ENCODE results near the gene SLC25A41. TPM values are rescaled to one million over a fixed set of nuclear protein-coding genes. Genes with fewer than 3 reads are reported as not detected.

SLC25A41 gene
- polyA plus RNA-seq, 1 donor from 2014 or later = 3.8 TPM

DNA sequence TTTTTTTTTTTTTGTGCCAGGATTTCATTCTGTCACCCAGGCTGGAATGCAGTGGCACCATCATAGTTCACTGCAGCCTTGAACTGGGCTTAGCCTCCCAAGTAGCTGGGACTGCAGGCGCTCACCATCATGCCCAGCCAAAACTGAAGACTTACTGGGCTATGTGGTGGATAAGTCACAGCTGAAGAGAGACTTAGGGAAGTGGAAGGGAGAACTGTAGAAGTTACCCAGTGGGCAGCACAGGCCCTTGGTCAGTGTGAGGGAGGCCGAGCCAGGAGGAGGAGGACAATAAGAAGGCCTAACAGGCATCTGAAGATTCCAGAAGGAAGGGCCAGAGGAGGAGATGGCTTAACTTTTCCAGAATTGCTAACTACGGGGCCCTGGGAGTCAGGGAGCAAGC lies 53.8 kb downstream of the SLC25A41 start:
- Histone ChIP-seq H3F3A (ENCODE audit: insufficient read depth, low read length, poor library complexity, severe bottlenecking) (no peaks in the 10 kb centered on the region), H3K4me3 (ENCODE audit: low read length) (no peak overlapping the region), H4K20me1 (ENCODE audit: insufficient read depth) (no peaks in the 10 kb centered on the region), H3K4me2 (ENCODE audit: low read length) (no peak overlapping the region), H3K79me2 (replicated peaks; ENCODE audit: insufficient read depth, low read length) (no peaks in the 10 kb centered on the region), H3K27me3 (ENCODE audit: insufficient read depth, low read depth, low read length) (no peaks in the 10 kb centered on the region), H2AFZ (ENCODE audit: low read depth, low read length) (no peak overlapping the region), H3K9me3 (ENCODE audit: low read length) (peaks cover 7% of the 10 kb centered on the region), H3K9me2 (ENCODE audit: insufficient read depth, low read length) (no peaks in the 10 kb centered on the region), H3K36me3 (ENCODE audit: insufficient read depth, low read length) (peaks cover 11% of the 10 kb centered on the region), H3K27ac (ENCODE audit: low read length) (no peak overlapping the region), H3K9ac (ENCODE audit: low read length) (no peak overlapping the region)
- TF ChIP-seq MXI1 (conservative IDR thresholded peaks at IDR 0.05; ENCODE audit: poor library complexity, severe bottlenecking) = no peak
- no peak for TF ChIP-seq EP300 (conservative IDR thresholded peaks at IDR 0.05; ENCODE audit: poor library complexity, severe bottlenecking)
- TF ChIP-seq, protein P1, sequence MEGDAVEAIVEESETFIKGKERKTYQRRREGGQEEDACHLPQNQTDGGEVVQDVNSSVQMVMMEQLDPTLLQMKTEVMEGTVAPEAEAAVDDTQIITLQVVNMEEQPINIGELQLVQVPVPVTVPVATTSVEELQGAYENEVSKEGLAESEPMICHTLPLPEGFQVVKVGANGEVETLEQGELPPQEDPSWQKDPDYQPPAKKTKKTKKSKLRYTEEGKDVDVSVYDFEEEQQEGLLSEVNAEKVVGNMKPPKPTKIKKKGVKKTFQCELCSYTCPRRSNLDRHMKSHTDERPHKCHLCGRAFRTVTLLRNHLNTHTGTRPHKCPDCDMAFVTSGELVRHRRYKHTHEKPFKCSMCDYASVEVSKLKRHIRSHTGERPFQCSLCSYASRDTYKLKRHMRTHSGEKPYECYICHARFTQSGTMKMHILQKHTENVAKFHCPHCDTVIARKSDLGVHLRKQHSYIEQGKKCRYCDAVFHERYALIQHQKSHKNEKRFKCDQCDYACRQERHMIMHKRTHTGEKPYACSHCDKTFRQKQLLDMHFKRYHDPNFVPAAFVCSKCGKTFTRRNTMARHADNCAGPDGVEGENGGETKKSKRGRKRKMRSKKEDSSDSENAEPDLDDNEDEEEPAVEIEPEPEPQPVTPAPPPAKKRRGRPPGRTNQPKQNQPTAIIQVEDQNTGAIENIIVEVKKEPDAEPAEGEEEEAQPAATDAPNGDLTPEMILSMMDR (IDR thresholded peaks at IDR 0.05; ENCODE audit: poor library complexity, severe bottlenecking) = no peak
- TF ChIP-seq REST (IDR thresholded peaks at IDR 0.05; ENCODE audit: borderline replicate concordance) = no peak
- TF ChIP-seq EZH2 (IDR thresholded peaks at IDR 0.05; ENCODE audit: borderline replicate concordance, insufficient read depth, low read length, poor library complexity, severe bottlenecking) = no peak
- TF ChIP-seq SMC3 (conservative IDR thresholded peaks at IDR 0.05; ENCODE audit: poor library complexity) = no peak
- no peak for TF ChIP-seq POLR2AphosphoS5 (IDR thresholded peaks at IDR 0.05)
- TF ChIP-seq RAD21 (conservative IDR thresholded peaks at IDR 0.05) = no peak
- TF ChIP-seq TAF1 (IDR thresholded peaks at IDR 0.05; ENCODE audit: low read depth) = no peak

GRCh38 chr19:6378486-6378885 lies 55.1 kb downstream of the SLC25A41 start:
- H3K9me2 ChIP-seq (ENCODE audit: insufficient read depth, low read length) = no peaks in the 10 kb centered on the region
- H3K9me3 ChIP-seq (ENCODE audit: low read length) = peaks cover 7% of the 10 kb centered on the region
- TF ChIP-seq POLR2AphosphoS5 (IDR thresholded peaks at IDR 0.05) = no peak
- no peak for TF ChIP-seq EZH2 (IDR thresholded peaks at IDR 0.05; ENCODE audit: borderline replicate concordance, insufficient read depth, low read length, poor library complexity, severe bottlenecking)
- no peak overlapping the region for H3K27ac ChIP-seq (ENCODE audit: low read length)
- H3F3A ChIP-seq (ENCODE audit: insufficient read depth, low read length, poor library complexity, severe bottlenecking) = no peaks in the 10 kb centered on the region
- H3K4me3 ChIP-seq (ENCODE audit: low read length) = no peak overlapping the region
- H2AFZ ChIP-seq (ENCODE audit: low read depth, low read length) = no peak overlapping the region
- no peak overlapping the region for H3K4me2 ChIP-seq (ENCODE audit: low read length)
- H3K79me2 ChIP-seq (replicated peaks; ENCODE audit: insufficient read depth, low read length) = no peaks in the 10 kb centered on the region
- no peaks in the 10 kb centered on the region for H3K27me3 ChIP-seq (ENCODE audit: insufficient read depth, low read depth, low read length)
- H3K9ac ChIP-seq (ENCODE audit: low read length) = no peak overlapping the region
- no peaks in the 10 kb centered on the region for H4K20me1 ChIP-seq (ENCODE audit: insufficient read depth)
- peaks cover 11% of the 10 kb centered on the region for H3K36me3 ChIP-seq (ENCODE audit: insufficient read depth, low read length)

- no peak overlapping the region for H3K9ac ChIP-seq (ENCODE audit: low read length)
- H3K79me2 ChIP-seq (replicated peaks; ENCODE audit: insufficient read depth, low read length) = no peaks in the 10 kb centered on the region
- no peak overlapping the region for H3K27ac ChIP-seq (ENCODE audit: low read length)
- H2AFZ ChIP-seq (ENCODE audit: low read depth, low read length) = no peak overlapping the region
- H3K36me3 ChIP-seq (ENCODE audit: insufficient read depth, low read length) = peaks cover 11% of the 10 kb centered on the region
- H3K9me2 ChIP-seq (ENCODE audit: insufficient read depth, low read length) = no peaks in the 10 kb centered on the region
- H3K27me3 ChIP-seq (ENCODE audit: insufficient read depth, low read depth, low read length) = no peaks in the 10 kb centered on the region
- H4K20me1 ChIP-seq (ENCODE audit: insufficient read depth) = no peaks in the 10 kb centered on the region
- no peaks in the 10 kb centered on the region for H3F3A ChIP-seq (ENCODE audit: insufficient read depth, low read length, poor library complexity, severe bottlenecking)
- no peak for TF ChIP-seq EP300 (conservative IDR thresholded peaks at IDR 0.05; ENCODE audit: poor library complexity, severe bottlenecking)
- TF ChIP-seq EZH2 (IDR thresholded peaks at IDR 0.05; ENCODE audit: borderline replicate concordance, insufficient read depth, low read length, poor library complexity, severe bottlenecking) = no peak
- TF ChIP-seq POLR2AphosphoS5 (IDR thresholded peaks at IDR 0.05) = no peak
- TF ChIP-seq REST (IDR thresholded peaks at IDR 0.05; ENCODE audit: borderline replicate concordance) = no peak
- TF ChIP-seq SMC3 (conservative IDR thresholded peaks at IDR 0.05; ENCODE audit: poor library complexity) = no peak
- TF ChIP-seq TAF1 (IDR thresholded peaks at IDR 0.05; ENCODE audit: low read depth) = no peak
- TF ChIP-seq, protein P1 (IDR thresholded peaks at IDR 0.05; ENCODE audit: poor library complexity, severe bottlenecking) = no peak
- TF ChIP-seq MXI1 (conservative IDR thresholded peaks at IDR 0.05; ENCODE audit: poor library complexity, severe bottlenecking) = no peak
- TF ChIP-seq RAD21 (conservative IDR thresholded peaks at IDR 0.05) = no peak
- H3K4me2 ChIP-seq (ENCODE audit: low read length) = no peak overlapping the region
- peaks cover 7% of the 10 kb centered on the region for H3K9me3 ChIP-seq (ENCODE audit: low read length)
- no peak overlapping the region for H3K4me3 ChIP-seq (ENCODE audit: low read length)
Observed at GRCh38 chr19:6378041-6378440, 55.5 kb downstream of the SLC25A41 start.
